ENCODE measurements around the gene FCHSD2. TPM values are rescaled to one million over a fixed set of nuclear protein-coding genes. Genes with fewer than 3 reads are reported as not detected.

Gene FCHSD2
- total RNA-seq, result 10.2 and 13.4 TPM in 2 replicates

GRCh38 chr11:73142128-73142377 is at the start of gene FCHSD2:
TSS of gene FCHSD2 (minus strand) at chr11:73142318. CDS start at chr11:73141877, 441 bp downstream.

DNA sequence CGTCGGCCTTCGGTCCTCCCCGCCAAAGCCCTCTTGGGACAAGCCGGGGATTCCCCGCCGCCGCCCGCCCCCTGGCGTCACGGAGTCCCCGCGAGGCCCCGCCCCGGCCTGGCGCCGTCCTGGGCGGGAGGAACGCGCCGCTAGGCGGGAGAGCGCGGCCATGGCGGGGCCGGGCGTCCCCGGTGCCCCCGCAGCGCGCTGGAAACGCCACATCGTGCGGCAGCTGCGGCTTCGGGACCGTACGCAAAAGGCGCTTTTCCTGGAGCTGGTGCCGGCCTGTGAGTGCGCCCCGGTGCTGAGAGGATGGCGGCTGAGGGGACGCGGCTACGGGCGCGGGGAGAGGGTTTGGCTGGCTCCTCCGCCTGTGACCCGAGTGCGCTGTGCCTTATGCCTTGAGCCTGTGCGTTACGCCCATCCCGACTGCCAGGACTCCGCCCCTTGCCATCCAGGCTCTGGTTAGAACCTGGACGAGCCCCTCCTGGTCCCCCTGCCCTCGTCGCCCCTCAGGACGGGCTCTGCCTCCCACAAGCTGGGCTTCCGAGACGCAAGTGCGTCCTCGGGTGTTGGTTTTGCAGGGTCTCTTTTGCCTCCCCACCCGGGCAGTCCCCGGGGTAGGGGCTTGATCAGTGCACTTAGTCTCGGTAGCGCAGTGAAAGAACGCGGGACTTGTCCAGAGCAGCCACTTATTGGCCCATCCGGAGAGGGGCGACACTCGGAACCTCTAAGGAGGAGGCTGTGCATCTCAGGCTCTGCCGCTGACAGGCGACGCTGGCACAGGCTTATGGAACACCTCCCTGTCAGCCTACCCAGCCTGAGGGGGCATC is 327.6 kb downstream of the FCHSD2 start, which contains the start of gene ATG16L2:
Gene ATG16L2, plus strand, starts transcription at position 126 of the 824 bp plus-strand sequence. Its CDS starts 35 bp downstream, at position 161.

DNA sequence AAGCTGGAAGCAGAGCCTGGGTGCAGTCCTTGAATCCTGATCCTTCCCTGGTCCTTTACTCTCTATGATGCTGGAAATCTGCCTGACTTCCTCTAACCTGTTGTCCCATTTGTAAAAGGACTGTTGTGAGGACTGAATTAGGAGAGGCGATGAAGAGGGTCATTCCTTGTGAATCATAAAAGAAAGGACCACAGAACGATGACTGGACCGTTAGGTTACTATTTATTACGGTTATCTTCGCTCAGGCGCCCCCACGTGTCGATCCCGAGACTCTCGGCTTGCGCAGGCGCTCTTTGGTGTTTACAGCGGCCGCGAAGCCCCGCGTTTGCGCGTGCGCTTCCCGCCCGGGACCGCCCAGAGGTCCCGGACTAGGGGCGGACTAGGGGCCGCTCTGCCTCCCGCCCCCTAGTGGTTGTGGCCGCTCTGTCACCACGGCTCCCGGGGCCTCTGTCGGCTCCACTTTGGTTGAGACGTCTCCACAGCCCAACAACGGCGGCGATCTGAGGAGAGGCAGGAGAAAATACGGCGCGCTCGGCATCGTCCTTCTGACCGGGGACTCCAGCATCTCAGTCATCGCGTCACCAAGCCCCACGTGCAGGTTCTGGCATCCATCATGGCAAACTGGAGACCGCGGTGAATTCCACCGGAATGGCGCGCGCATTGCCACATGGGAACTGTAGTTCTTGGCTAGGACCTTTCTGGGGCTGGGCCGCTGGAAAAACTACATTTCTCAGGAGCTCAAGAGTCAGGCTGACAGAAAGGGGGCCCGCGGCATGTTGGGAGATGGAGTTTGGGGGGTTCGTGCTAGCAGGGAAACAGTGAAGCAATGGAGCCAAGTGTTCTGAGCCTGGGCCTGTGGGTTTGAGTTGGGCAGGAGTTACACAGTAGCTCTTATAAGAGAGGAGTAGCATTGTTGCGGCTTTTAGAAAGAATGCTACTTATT is 348.4 kb downstream of the FCHSD2 start, which contains the start of gene STARD10:
Gene STARD10, minus strand, starts transcription at position 623 of the 943 bp plus-strand sequence. CDS start 12,866 bp downstream, outside the sequence.

Other genes starting within 250 kb of the FCHSD2 start
- not detected in 2 replicates for gene P2RY2, start 76.0 kb upstream of the FCHSD2 start, total RNA-seq
- 0.68 TPM in 1 of 2 replicates, not detected in the other for gene P2RY6, start 130.0 kb upstream of the FCHSD2 start, total RNA-seq
- gene ARHGEF17, start 166.0 kb upstream of the FCHSD2 start, total RNA-seq, result 17.6 and 25.6 TPM in 2 replicates
- 1.00 and 1.3 TPM in 2 replicates for gene RELT, start 234.1 kb upstream of the FCHSD2 start, total RNA-seq